PC-9 (cell line): Measurements from ENCODE around the gene PSMA6. TPM values are rescaled to one million over a fixed set of nuclear protein-coding genes. Genes with fewer than 3 reads are reported as not detected.

Experiments used
- BruUV-seq: library from RNA; stranded (reverse); fragments of 400-500 nt; replicated peaks from 2 replicates; lab custom pipeline; 2021; lab: Mats Ljungman, UMichigan
- CTCF ChIA-PET: fragments of 300-600 bp; sonication (Branson Sonifier 250); formaldehyde crosslinking; loops from one replicate; lab custom pipeline; 2022; ENCODE audit warnings: antibody characterized with exemption; lab: Charles Lee
- POLR2A ChIA-PET: fragments of 300-600 bp; sonication (Branson Sonifier 250); formaldehyde crosslinking; loops from one replicate; lab custom pipeline; 2022; ENCODE audit warnings: antibody characterized with exemption; ENCODE audit not compliant: unreplicated experiment; lab: Charles Lee
- DNase-seq, 2 experiments: peaks; one replicate each; pipeline versions ENCODE4 v3.0.0 to v3.0.0-alpha.2; 2015 to 2022; ENCODE audit warnings: mixed read lengths in 1 of 2
- H2AFZ ChIP-seq: fragments of 200-600 bp; sonication (generic); 2 replicates; pipeline ENCODE4 v1.8.1; 2017; ENCODE audit warnings: antibody characterized with exemption
- H3F3A ChIP-seq: fragments of 200-600 bp; sonication (generic); 2 replicates; pipeline ENCODE4 v1.8.1; 2017; ENCODE audit warnings: antibody characterized with exemption, mild to moderate bottlenecking, low read depth; ENCODE audit not compliant: insufficient read depth
- H3K27ac ChIP-seq: fragments of 200-600 bp; sonication (generic); 2 replicates; pipeline ENCODE4 v1.6.1; 2016; ENCODE audit warnings: mixed run types
- H3K27me3 ChIP-seq: fragments of 200-600 bp; sonication (generic); 2 replicates; pipeline ENCODE4 v1.6.1; 2016; ENCODE audit warnings: low read depth, mixed run types; ENCODE audit not compliant: insufficient read depth
- H3K36me3 ChIP-seq: fragments of 200-600 bp; sonication (generic); 2 replicates; pipeline ENCODE4 v1.6.1; 2016; ENCODE audit warnings: low read depth, mixed run types
- H3K4me1 ChIP-seq: fragments of 200-600 bp; sonication (generic); replicated peaks from 2 replicates; pipeline ENCODE4 v1.6.1; 2016; ENCODE audit warnings: mixed run types; ENCODE audit not compliant: insufficient read depth
- H3K4me2 ChIP-seq: fragments of 200-600 bp; sonication (generic); 2 replicates; pipeline ENCODE4 v1.6.1; 2017; ENCODE audit warnings: mixed run types
- H3K4me3 ChIP-seq: fragments of 200-600 bp; sonication (generic); 2 replicates; pipeline ENCODE4 v1.6.1; 2016; ENCODE audit warnings: mixed run types
- H3K79me2 ChIP-seq: fragments of 200-600 bp; sonication (generic); 2 replicates; pipeline ENCODE4 v1.6.1; 2017; ENCODE audit warnings: low read depth, mixed run types
- H3K9me2 ChIP-seq: fragments of 200-600 bp; sonication (generic); 2 replicates; pipeline ENCODE4 v1.8.1; 2017; ENCODE audit warnings: mild to moderate bottlenecking; ENCODE audit not compliant: insufficient read depth
- H3K9me3 ChIP-seq: fragments of 200-600 bp; sonication (generic); 2 replicates; pipeline ENCODE4 v1.8.1; 2016; ENCODE audit warnings: low read depth; ENCODE audit not compliant: insufficient read depth
- H4K20me1 ChIP-seq: fragments of 200-600 bp; sonication (generic); 2 replicates; pipeline ENCODE4 v1.8.1; 2017; ENCODE audit not compliant: insufficient read depth
- CTCF ChIP-seq: fragments of 200-600 bp; sonication (generic); conservative IDR thresholded peaks from 2 replicates; pipeline ENCODE4 v1.6.1; 2017; ENCODE audit warnings: mixed run types, antibody characterized with exemption, mild to moderate bottlenecking, moderate library complexity
- EZH2 ChIP-seq: fragments of 200-600 bp; sonication (generic); IDR thresholded peaks from 2 replicates; pipeline ENCODE4 v1.8.0; 2017; ENCODE audit warnings: antibody characterized with exemption, low read depth
- intact Hi-C: fragments of 100-400 bp; cut with micrococcal nuclease; formaldehyde crosslinking; loops from one replicate; pipeline ENCODE4 v1.10.0; 2022; ENCODE audit not compliant: unreplicated experiment
- total RNA-seq: library from RNA; stranded (reverse); gene quantifications from 2 replicates; pipeline ENCODE4 v1.2.3, GENCODE V29; 2021

The PSMA6 gene
- total RNA-seq, 1 experiment from 2014 or later = 188 TPM

- Histone ChIP-seq H3K4me2 (no peak overlapping the region), H3K9me2 (no peaks in the 10 kb centered on the region), H4K20me1 (no peaks in the 10 kb centered on the region), H3K36me3 (no peaks in the 10 kb centered on the region), H2AFZ (no peak overlapping the region), H3K4me1 (no peaks in the 10 kb centered on the region), H3K9me3 (no peaks in the 10 kb centered on the region), H3F3A (no peaks in the 10 kb centered on the region), H3K27me3 (no peaks in the 10 kb centered on the region), H3K79me2 (no peaks in the 10 kb centered on the region), H3K4me3 (no peak overlapping the region), H3K27ac (no peak overlapping the region)
- BruUV-seq = no TSS peak
- intact Hi-C loops = no loop called here
- ChIA-PET CTCF (no interaction called here), POLR2A (no interaction called here)
- TF ChIP-seq EZH2 (no peak), CTCF (no peak)
- no peak for DNase-seq
Observed at GRCh38 chr14:35244542-35244941, 47.6 kb upstream of the PSMA6 start.

GRCh38 chr14:35245051-35245450 is 47.1 kb upstream of the PSMA6 start:
- no peak for DNase-seq
- Histone ChIP-seq H2AFZ (no peak overlapping the region), H3K4me3 (no peak overlapping the region), H3K4me2 (no peak overlapping the region), H3K9me2 (no peaks in the 10 kb centered on the region), H3K79me2 (no peaks in the 10 kb centered on the region), H3K9me3 (no peaks in the 10 kb centered on the region), H3K36me3 (no peaks in the 10 kb centered on the region), H3K4me1 (no peaks in the 10 kb centered on the region), H4K20me1 (no peaks in the 10 kb centered on the region), H3K27ac (no peak overlapping the region), H3K27me3 (no peaks in the 10 kb centered on the region), H3F3A (no peaks in the 10 kb centered on the region)
- BruUV-seq = no TSS peak
- ChIA-PET POLR2A (no interaction called here), CTCF (no interaction called here)
- TF ChIP-seq EZH2 = no peak
- no peak for TF ChIP-seq CTCF
- intact Hi-C loops = no loop called here

GRCh38 chr14:35247777-35248475 is 44.3 kb upstream of the PSMA6 start:
- no peaks in the 10 kb centered on the region for H3K27me3 ChIP-seq
- H3K9me3 ChIP-seq = no peaks in the 10 kb centered on the region
- no peaks in the 10 kb centered on the region for H3K79me2 ChIP-seq
- intact Hi-C loops = no loop called here
- POLR2A ChIA-PET = no interaction called here
- no peaks in the 10 kb centered on the region for H3F3A ChIP-seq
- no peaks in the 10 kb centered on the region for H3K9me2 ChIP-seq
- no peak for DNase-seq
- no peaks in the 10 kb centered on the region for H3K4me1 ChIP-seq
- H4K20me1 ChIP-seq = no peaks in the 10 kb centered on the region
- H3K36me3 ChIP-seq = no peaks in the 10 kb centered on the region
- no peak overlapping the region for H2AFZ ChIP-seq
- BruUV-seq = no TSS peak
- TF ChIP-seq EZH2 (no peak), CTCF (no peak)
- H3K27ac ChIP-seq = no peak overlapping the region
- H3K4me2 ChIP-seq = no peak overlapping the region
- CTCF ChIA-PET = no interaction called here
- no peak overlapping the region for H3K4me3 ChIP-seq
